ENCODE data around the gene CEACAM16. TPM values are rescaled to one million over a fixed set of nuclear protein-coding genes. Genes with fewer than 3 reads are reported as not detected.
A peak's percentile ranks its signal among the peaks of the same experiment; 100 is the strongest.

Gene CEACAM16
- total and polyA plus RNA-seq, 10 of the 15 experiments (the other 5 are each of a cell fraction or from before 2014, with no cell fraction given) = not detected

DNA sequence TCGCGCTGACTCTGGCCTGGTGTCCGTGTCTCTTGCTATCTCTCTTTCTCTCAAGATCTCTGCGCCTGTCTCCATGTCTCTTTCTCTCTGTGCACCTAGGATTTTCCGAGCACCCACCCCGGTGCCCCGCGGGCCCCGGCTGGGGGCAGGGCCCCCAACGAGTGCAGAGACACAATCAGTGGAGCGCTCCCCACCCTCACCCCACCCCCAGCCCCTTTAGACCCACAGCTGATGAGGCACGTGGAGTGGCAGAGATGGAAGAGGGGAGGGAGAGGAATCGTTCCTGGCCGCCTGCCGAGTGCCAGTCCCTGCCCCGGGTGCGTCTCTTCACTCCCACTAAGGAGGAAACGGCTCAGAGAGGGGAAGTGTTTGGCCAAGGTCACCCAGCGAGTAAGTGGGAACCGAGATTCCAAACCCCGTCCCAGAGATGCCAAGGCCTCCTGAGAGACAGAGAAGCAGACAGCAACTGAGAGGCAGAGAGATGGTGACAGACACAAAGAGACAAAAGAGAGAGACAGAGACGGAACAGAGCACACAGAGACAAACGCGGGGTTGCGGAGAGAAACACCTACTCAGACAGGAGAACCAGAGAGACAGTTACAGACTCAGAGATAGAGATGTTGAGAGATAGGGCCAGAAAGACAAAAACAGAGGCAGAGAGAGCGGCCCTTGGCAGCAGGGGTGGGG is 48.9 kb downstream of the CEACAM16 start (continued):
- TF ChIP-seq SREBF2 (IDR thresholded peaks at IDR 0.05; ENCODE audit: low read length) (no peak), ETV6 (conservative IDR thresholded peaks at IDR 0.05 in 1 of 2, IDR thresholded peaks at IDR 0.05 in 1 of 2; ENCODE audit: borderline replicate concordance in 1 of 2, low read depth in 1 of 2) (no peak), FOS (IDR thresholded peaks at IDR 0.05; ENCODE audit: borderline replicate concordance, extremely low read depth, insufficient read length) (no peak), MYB (IDR thresholded peaks at IDR 0.05; ENCODE audit: borderline replicate concordance, low read depth, low read length) (no peak), ASH2L (IDR thresholded peaks at IDR 0.05; ENCODE audit: borderline replicate concordance, low read depth) (no peak), SIX5 (IDR thresholded peaks at IDR 0.05; ENCODE audit: low read depth, low read length, severe bottlenecking) (no peak), EGR1 (IDR thresholded peaks at IDR 0.05; ENCODE audit: borderline replicate concordance in 1 of 2, low read depth in 2 of 2, low read length in 2 of 2) (no peak), RBBP5 (conservative IDR thresholded peaks at IDR 0.05) (no peak), ZNF217 (IDR thresholded peaks at IDR 0.05) (no peak), ZNF384 (IDR thresholded peaks at IDR 0.05; ENCODE audit: borderline replicate concordance, low read depth, low read length) (no peak), NFIC (IDR thresholded peaks at IDR 0.05; ENCODE audit: low read depth, low read length) (no peak), PRDM15 (CRISPR knock-in tag; IDR thresholded peaks at IDR 0.05) (no peak), IRF4 (IDR thresholded peaks at IDR 0.05; ENCODE audit: low read depth, low read length) (no peak), POLR2A (IDR thresholded peaks at IDR 0.05; ENCODE audit: low read depth, low read length) (0 out of 2 replicates have a peak, but pooled peaks have one; percentile 26), KLF5 (IDR thresholded peaks at IDR 0.05; ENCODE audit: partially characterized antibody) (no peak), RELB (IDR thresholded peaks at IDR 0.05; ENCODE audit: low read depth) (0 out of 2 replicates have a peak, but pooled peaks have one; percentile 11)
- TF ChIP-seq, protein P1, sequence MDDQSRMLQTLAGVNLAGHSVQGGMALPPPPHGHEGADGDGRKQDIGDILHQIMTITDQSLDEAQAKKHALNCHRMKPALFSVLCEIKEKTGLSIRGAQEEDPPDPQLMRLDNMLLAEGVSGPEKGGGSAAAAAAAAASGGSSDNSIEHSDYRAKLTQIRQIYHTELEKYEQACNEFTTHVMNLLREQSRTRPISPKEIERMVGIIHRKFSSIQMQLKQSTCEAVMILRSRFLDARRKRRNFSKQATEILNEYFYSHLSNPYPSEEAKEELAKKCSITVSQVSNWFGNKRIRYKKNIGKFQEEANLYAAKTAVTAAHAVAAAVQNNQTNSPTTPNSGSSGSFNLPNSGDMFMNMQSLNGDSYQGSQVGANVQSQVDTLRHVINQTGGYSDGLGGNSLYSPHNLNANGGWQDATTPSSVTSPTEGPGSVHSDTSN (IDR thresholded peaks at IDR 0.05; ENCODE audit: insufficient replicate concordance, low read depth, low read length) = no peak
- TF ChIP-seq, protein P2, sequence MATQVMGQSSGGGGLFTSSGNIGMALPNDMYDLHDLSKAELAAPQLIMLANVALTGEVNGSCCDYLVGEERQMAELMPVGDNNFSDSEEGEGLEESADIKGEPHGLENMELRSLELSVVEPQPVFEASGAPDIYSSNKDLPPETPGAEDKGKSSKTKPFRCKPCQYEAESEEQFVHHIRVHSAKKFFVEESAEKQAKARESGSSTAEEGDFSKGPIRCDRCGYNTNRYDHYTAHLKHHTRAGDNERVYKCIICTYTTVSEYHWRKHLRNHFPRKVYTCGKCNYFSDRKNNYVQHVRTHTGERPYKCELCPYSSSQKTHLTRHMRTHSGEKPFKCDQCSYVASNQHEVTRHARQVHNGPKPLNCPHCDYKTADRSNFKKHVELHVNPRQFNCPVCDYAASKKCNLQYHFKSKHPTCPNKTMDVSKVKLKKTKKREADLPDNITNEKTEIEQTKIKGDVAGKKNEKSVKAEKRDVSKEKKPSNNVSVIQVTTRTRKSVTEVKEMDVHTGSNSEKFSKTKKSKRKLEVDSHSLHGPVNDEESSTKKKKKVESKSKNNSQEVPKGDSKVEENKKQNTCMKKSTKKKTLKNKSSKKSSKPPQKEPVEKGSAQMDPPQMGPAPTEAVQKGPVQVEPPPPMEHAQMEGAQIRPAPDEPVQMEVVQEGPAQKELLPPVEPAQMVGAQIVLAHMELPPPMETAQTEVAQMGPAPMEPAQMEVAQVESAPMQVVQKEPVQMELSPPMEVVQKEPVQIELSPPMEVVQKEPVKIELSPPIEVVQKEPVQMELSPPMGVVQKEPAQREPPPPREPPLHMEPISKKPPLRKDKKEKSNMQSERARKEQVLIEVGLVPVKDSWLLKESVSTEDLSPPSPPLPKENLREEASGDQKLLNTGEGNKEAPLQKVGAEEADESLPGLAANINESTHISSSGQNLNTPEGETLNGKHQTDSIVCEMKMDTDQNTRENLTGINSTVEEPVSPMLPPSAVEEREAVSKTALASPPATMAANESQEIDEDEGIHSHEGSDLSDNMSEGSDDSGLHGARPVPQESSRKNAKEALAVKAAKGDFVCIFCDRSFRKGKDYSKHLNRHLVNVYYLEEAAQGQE (IDR thresholded peaks at IDR 0.05; ENCODE audit: low read depth, low read length) = no peak

Data from GM12878 (cell line).